PC-9 (cell line): ENCODE measurements around the gene ELL3. TPM values are rescaled to one million over a fixed set of nuclear protein-coding genes. Genes with fewer than 3 reads are reported as not detected.

Source experiments
- BruUV-seq: library from RNA; stranded (reverse); fragments of 400-500 nt; replicated peaks from 2 replicates; lab custom pipeline; 2021; lab: Mats Ljungman, UMichigan
- CTCF ChIA-PET: fragments of 300-600 bp; sonication (Branson Sonifier 250); formaldehyde crosslinking; loops from one replicate; lab custom pipeline; 2022; ENCODE audit warnings: antibody characterized with exemption; lab: Charles Lee
- POLR2A ChIA-PET: fragments of 300-600 bp; sonication (Branson Sonifier 250); formaldehyde crosslinking; loops from one replicate; lab custom pipeline; 2022; ENCODE audit warnings: antibody characterized with exemption; ENCODE audit not compliant: unreplicated experiment; lab: Charles Lee
- DNase-seq, 2 experiments: peaks; one replicate each; pipeline versions ENCODE4 v3.0.0 to v3.0.0-alpha.2; 2015 to 2022; ENCODE audit warnings: mixed read lengths in 1 of 2
- H2AFZ ChIP-seq: fragments of 200-600 bp; sonication (generic); 2 replicates; pipeline ENCODE4 v1.8.1; 2017; ENCODE audit warnings: antibody characterized with exemption
- H3F3A ChIP-seq: fragments of 200-600 bp; sonication (generic); 2 replicates; pipeline ENCODE4 v1.8.1; 2017; ENCODE audit warnings: antibody characterized with exemption, mild to moderate bottlenecking, low read depth; ENCODE audit not compliant: insufficient read depth
- H3K27ac ChIP-seq: fragments of 200-600 bp; sonication (generic); 2 replicates; pipeline ENCODE4 v1.6.1; 2016; ENCODE audit warnings: mixed run types
- H3K27me3 ChIP-seq: fragments of 200-600 bp; sonication (generic); 2 replicates; pipeline ENCODE4 v1.6.1; 2016; ENCODE audit warnings: low read depth, mixed run types; ENCODE audit not compliant: insufficient read depth
- H3K36me3 ChIP-seq: fragments of 200-600 bp; sonication (generic); 2 replicates; pipeline ENCODE4 v1.6.1; 2016; ENCODE audit warnings: low read depth, mixed run types
- H3K4me1 ChIP-seq: fragments of 200-600 bp; sonication (generic); replicated peaks from 2 replicates; pipeline ENCODE4 v1.6.1; 2016; ENCODE audit warnings: mixed run types; ENCODE audit not compliant: insufficient read depth
- H3K4me2 ChIP-seq: fragments of 200-600 bp; sonication (generic); 2 replicates; pipeline ENCODE4 v1.6.1; 2017; ENCODE audit warnings: mixed run types
- H3K4me3 ChIP-seq: fragments of 200-600 bp; sonication (generic); 2 replicates; pipeline ENCODE4 v1.6.1; 2016; ENCODE audit warnings: mixed run types
- H3K79me2 ChIP-seq: fragments of 200-600 bp; sonication (generic); 2 replicates; pipeline ENCODE4 v1.6.1; 2017; ENCODE audit warnings: low read depth, mixed run types
- H3K9me2 ChIP-seq: fragments of 200-600 bp; sonication (generic); 2 replicates; pipeline ENCODE4 v1.8.1; 2017; ENCODE audit warnings: mild to moderate bottlenecking; ENCODE audit not compliant: insufficient read depth
- H3K9me3 ChIP-seq: fragments of 200-600 bp; sonication (generic); 2 replicates; pipeline ENCODE4 v1.8.1; 2016; ENCODE audit warnings: low read depth; ENCODE audit not compliant: insufficient read depth
- H4K20me1 ChIP-seq: fragments of 200-600 bp; sonication (generic); 2 replicates; pipeline ENCODE4 v1.8.1; 2017; ENCODE audit not compliant: insufficient read depth
- CTCF ChIP-seq: fragments of 200-600 bp; sonication (generic); conservative IDR thresholded peaks from 2 replicates; pipeline ENCODE4 v1.6.1; 2017; ENCODE audit warnings: mixed run types, antibody characterized with exemption, mild to moderate bottlenecking, moderate library complexity
- EZH2 ChIP-seq: fragments of 200-600 bp; sonication (generic); IDR thresholded peaks from 2 replicates; pipeline ENCODE4 v1.8.0; 2017; ENCODE audit warnings: antibody characterized with exemption, low read depth
- intact Hi-C: fragments of 100-400 bp; cut with micrococcal nuclease; formaldehyde crosslinking; loops from one replicate; pipeline ENCODE4 v1.10.0; 2022; ENCODE audit not compliant: unreplicated experiment
- total RNA-seq: library from RNA; stranded (reverse); gene quantifications from 2 replicates; pipeline ENCODE4 v1.2.3, GENCODE V29; 2021

Gene ELL3
- total RNA-seq, 1 experiment from 2014 or later = 6.1 TPM

GRCh38 chr15:43799209-43799944, 22.6 kb upstream of the ELL3 start:
- no peak overlapping the region for H3K4me2 ChIP-seq
- peaks cover 32% of the 10 kb centered on the region; the same call in 1 of the 2 replicates for H3F3A ChIP-seq
- BruUV-seq = no TSS peak
- no peaks in the 10 kb centered on the region for H3K9me2 ChIP-seq
- H3K27ac ChIP-seq = no peak overlapping the region
- DNase-seq = no peak
- no peak overlapping the region for H3K4me3 ChIP-seq
- no peak for TF ChIP-seq CTCF
- TF ChIP-seq EZH2 = no peak
- POLR2A ChIA-PET = no interaction called here
- peaks cover 14% of the 10 kb centered on the region for H3K4me1 ChIP-seq
- no peaks in the 10 kb centered on the region for H3K9me3 ChIP-seq
- H2AFZ ChIP-seq = no peak overlapping the region
- no peaks in the 10 kb centered on the region for H3K27me3 ChIP-seq
- no peaks in the 10 kb centered on the region for H4K20me1 ChIP-seq
- peaks cover 10% of the 10 kb centered on the region for H3K36me3 ChIP-seq
- H3K79me2 ChIP-seq = peaks cover 28% of the 10 kb centered on the region
- intact Hi-C loops = no loop called here
- CTCF ChIA-PET = no interaction called here

GRCh38 chr15:43796566-43796965, 19.8 kb upstream of the ELL3 start:
- intact Hi-C loops = no loop called here
- Histone ChIP-seq H3K4me3 (no peak overlapping the region), H2AFZ (no peak overlapping the region), H3K27ac (no peak overlapping the region), H3K9me3 (no peaks in the 10 kb centered on the region), H3K79me2 (peaks cover 43% of the 10 kb centered on the region), H3F3A (peaks cover 32% of the 10 kb centered on the region; the same call in 1 of the 2 replicates), H3K9me2 (no peaks in the 10 kb centered on the region), H3K27me3 (no peaks in the 10 kb centered on the region), H3K4me1 (peaks cover 17% of the 10 kb centered on the region), H3K36me3 (peaks cover 13% of the 10 kb centered on the region), H3K4me2 (no peak overlapping the region), H4K20me1 (no peaks in the 10 kb centered on the region)
- no peak for DNase-seq
- ChIA-PET POLR2A (interaction anchor here (0.6 kb wide), 1 partner anchor 20 kb away, joined by 6 read pairs; the partner anchor contains the start of gene ELL3), CTCF (no interaction called here)
- TF ChIP-seq CTCF = no peak
- no peak for TF ChIP-seq EZH2
- BruUV-seq = no TSS peak

- intact Hi-C loops = no loop called here
- no peaks in the 10 kb centered on the region for H4K20me1 ChIP-seq
- TF ChIP-seq CTCF (no peak), EZH2 (no peak)
- BruUV-seq = no TSS peak
- no peak overlapping the region for H3K4me2 ChIP-seq
- H3K9me2 ChIP-seq = no peaks in the 10 kb centered on the region
- H3K4me1 ChIP-seq = peaks cover 13% of the 10 kb centered on the region
- no peaks in the 10 kb centered on the region for H3K27me3 ChIP-seq
- DNase-seq = no peak
- peaks cover 13% of the 10 kb centered on the region for H3K36me3 ChIP-seq
- no peak overlapping the region for H2AFZ ChIP-seq
- H3K4me3 ChIP-seq = no peak overlapping the region
- H3K27ac ChIP-seq = no peak overlapping the region
- ChIA-PET CTCF (no interaction called here), POLR2A (no interaction called here)
- H3K9me3 ChIP-seq = no peaks in the 10 kb centered on the region
- peaks cover 32% of the 10 kb centered on the region; the same call in 1 of the 2 replicates for H3F3A ChIP-seq
- peaks cover 37% of the 10 kb centered on the region for H3K79me2 ChIP-seq
Observed at GRCh38 chr15:43795997-43796396, 19.2 kb upstream of the ELL3 start.
